IPS-NIHi11 (cell line): Measurements from ENCODE around the gene RPH3AL.
A peak's percentile ranks its signal among the peaks of the same experiment; 100 is the strongest.

Source experiments
- DNase-seq: peaks from one replicate; pipeline ENCODE4 v3.0.0; 2012; ENCODE audit warnings: mixed read lengths, low spot score

RPH3AL gene

GRCh38 chr17:352421-353212 lies at the start of gene RPH3AL:
Gene RPH3AL, minus strand, starts transcription at chr17:352807. Its CDS starts 25,264 bp downstream, at chr17:327543.
- DNase-seq: peak; percentile 48

DNA sequence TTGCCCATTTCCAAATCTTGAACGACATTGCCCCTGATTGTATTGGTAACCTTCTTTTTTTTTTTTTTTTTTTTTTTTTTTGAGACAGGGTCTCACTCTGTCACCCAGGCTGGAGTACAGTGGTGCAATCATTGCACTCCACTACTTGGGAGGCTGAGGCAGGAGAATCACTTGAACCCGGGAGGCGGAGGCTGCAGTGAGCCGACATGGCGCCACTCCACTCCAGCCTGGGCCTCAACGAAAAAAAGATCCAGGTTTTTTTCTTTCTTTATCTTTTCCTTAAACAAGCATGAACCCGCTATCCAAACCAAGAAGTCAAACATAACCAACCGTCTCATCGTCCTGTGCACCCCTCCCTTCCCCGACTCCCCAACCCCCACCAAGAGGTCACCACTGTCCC lies 47.6 kb upstream of the RPH3AL start:
- no peak for DNase-seq

DNA sequence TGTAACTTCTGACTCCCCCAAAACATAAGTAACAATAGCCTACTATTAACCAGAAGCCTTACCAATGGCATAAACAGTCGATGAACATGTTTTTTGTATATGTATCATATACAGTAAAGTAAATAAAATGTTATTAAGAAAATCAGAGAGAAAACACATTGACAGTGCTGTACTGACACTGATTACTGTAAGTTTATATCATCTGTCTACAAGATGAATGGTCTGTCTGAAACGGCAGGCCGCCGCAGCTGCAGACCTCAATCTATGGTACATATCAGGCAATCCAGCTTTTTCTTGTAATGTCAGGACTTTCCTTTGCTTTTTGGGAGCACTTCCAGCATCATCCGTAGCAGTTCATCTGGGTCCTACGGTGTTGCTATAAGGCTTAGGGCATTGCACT lies 44.2 kb upstream of the RPH3AL start:
- no peak for DNase-seq

GRCh38 chr17:395974-396373 lies 43.4 kb upstream of the RPH3AL start:
- no peak for DNase-seq

GRCh38 chr17:395179-395578 lies 42.6 kb upstream of the RPH3AL start:
- no peak for DNase-seq

DNA sequence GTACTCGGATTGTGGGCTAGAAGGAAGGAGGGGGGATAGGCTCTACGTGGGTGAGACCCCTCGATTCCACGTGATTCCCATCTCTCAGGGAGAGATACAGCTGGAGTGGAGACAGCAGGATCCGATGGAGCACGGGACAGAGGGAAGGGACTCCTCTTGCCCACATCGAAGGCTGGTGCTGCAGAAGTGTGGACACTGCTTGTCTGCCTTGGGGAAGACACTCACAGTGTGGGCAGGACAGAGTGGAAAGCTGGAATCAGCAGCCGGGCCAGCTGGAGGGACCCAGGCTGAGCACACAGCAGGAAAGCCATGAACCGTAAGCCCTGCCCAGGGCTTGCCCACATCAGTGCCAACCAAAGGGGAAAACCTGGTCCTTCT lies 42.1 kb upstream of the RPH3AL start:
- no peak for DNase-seq

DNA sequence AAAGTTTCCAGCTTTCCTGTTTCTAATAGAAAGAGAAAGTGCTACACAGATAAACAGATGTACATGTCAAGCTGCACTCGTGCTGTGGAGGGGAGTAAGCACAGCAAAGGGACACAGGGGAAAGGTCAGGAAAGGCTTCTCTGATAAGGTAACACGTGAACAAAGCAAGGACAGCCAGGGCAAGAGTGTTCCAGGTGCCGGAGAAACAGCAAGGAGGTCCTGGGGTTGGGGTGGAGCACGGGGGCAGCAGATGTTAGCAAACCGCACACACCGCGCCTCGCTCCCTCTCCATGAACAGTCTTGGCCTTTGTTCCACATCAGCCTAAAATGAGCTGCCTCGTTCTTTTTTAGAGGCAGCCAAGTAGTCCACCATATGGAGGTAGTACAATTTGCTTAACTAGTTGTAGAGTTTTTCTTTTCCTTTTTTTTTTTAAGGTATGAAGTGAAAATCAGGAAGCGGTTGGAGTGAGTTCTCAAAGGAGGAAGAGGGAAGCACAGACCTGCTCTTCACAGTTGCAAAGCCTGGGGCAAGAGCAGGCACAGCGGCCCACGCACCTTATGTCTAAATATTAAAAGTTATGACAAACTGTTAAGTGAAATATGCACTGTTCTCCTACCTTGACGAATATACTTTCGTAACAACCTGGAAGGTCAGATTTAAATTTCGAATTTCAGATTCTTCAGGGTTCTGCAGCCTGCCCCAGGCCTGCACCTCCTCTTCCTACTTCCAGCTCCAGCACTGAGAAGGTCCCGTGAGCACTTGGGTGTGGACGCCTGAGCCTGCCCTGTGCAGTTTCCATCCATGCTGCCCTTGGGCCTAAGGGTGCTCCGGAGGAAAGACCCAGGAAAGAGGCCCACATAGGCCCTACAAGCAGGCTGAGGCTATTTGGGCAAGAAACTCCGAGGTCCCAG lies 41.5 kb upstream of the RPH3AL start:
- no peak for DNase-seq

- DNase-seq: no peak
Measured at GRCh38 chr17:391850-392249, 39.2 kb upstream of the RPH3AL start.

DNA sequence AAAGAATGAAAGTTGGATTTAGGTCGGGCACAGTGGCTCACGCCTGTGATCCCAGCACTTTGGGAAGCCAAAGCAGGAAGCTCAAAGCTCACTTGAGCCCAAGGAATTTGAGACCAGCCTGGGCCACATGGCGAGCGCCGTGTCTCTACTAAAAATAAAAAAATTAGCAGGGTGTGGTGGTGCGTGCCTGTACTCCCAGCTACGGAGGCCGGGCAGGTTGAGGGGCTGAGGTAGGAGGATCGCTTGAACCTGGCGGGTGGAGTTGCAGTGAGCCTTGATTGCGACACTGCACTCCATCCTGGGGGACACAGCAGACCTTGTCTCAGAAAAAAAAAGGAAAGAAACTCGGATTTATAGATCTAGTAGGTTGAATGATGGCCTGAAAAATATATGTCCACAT lies 37.4 kb upstream of the RPH3AL start:
- DNase-seq: no peak

DNA sequence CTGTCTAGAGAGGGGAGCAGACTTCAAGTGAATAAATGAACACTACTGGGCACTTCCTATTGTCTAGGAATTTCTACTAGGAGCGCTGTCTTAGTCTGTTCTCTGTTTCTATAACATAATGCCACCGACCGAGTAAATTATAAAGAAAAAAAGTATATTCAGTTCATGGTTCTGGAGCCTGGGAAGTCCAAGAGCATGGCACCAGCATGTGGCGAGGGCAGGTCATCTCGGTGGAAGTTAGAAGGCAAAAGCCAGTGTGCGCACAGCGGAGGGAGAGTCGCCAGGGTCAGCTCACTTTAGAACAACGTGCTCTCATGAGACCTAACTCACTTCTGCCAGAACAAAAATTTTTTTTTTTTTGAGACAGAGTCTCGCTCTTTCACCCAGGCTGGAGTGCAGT lies 35.5 kb upstream of the RPH3AL start:
- no peak for DNase-seq

GRCh38 chr17:386141-386876 lies 33.7 kb upstream of the RPH3AL start:
- peak; percentile 97 for DNase-seq

- no peak for DNase-seq
Measured at GRCh38 chr17:385836-386140, 33.2 kb upstream of the RPH3AL start.

- DNase-seq: peak; percentile 69
Measured at GRCh38 chr17:385178-385835, 32.7 kb upstream of the RPH3AL start.

DNA sequence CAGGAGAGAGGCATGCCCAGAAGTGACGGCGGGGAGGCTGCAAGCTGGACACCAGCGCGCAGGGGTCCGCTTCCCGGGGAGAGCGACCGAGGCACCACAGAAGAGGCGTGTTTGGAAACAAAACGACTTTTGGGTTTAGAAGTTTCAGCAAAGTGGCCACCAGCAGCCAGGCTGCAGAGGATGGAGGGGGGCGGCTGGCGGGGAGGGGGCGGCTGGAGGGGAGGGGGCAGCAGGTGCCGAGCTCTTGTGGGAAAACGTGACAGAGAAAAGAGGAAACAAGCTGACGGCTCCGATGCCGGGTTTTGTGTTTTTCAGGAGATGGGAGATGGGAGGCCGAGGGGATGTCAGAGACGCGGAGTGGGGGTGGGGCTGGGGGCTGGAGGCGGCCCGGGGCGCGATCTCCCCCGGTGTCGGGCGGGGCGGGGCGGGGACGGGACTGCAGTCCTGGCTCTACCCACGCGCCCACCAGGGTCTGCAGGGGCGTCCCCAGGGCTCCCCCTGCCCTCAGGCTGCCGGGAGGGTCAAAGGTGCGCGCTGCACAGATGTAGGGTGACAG lies 32.1 kb upstream of the RPH3AL start:
- no peak for DNase-seq

- no peak for DNase-seq
Measured at GRCh38 chr17:383771-384621, 31.4 kb upstream of the RPH3AL start.

DNA sequence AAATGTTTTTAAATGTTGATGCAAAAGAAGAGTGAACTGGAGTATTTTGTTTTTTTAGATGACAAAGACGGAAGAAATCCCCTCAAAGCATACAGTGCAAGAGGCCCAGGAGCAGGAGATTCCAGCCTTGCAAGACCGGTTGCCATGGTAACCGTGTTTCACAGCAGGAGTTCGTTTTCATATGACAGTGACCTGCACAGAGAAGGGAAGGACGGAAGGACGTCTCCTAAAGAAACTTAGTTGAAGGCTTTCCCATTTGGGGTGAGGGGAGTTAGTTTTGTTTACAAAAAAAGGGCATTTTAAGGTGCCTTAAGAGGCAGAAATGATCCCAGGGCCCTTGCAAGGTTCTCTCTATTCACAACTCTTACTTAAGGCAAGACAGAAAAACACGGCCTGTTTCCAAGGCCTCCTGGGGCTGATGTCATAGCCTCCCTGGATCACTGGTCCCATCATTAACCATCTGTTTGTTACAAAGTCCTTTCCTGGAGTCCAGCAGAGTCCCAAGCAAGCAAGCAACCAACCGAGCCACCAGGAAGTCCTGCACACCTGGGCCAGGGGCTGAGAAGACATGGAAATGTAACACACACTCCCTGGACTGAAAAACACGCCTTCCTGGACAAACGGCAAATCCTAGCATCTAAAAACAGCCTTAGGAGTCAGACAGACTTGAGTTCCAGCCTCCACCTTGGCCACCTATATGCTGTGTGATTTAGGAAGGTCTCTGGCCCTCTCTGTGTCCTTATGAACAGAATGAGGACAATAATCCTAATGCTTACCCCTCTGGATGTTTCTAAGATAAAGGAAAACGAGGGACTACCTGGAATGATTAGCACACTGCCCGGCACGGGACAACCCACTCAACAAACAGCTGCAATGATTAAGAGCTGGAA lies 30.3 kb upstream of the RPH3AL start:
- peak; percentile 72 for DNase-seq

GRCh38 chr17:381941-382643 lies 29.5 kb upstream of the RPH3AL start:
- no peak for DNase-seq

GRCh38 chr17:381516-381915 lies 28.9 kb upstream of the RPH3AL start:
- DNase-seq: no peak
